VCaP (cell line): ENCODE measurements around the gene SPACA7.
"Not testable (repeated sequence)": the region's sequence is repeated elsewhere in the genome, so short reads cannot be mapped to it uniquely, and the experiment has no call there.

Source experiments
- H3K27ac ChIP-seq: fragments of 450-650 bp; 2 replicates; pipeline ENCODE4 v1.5.1; 2017
- CTCF ChIP-seq: fragments of 450-650 bp; conservative IDR thresholded peaks from 2 replicates; pipeline ENCODE4 v1.5.1; 2017; ENCODE audit warnings: mild to moderate bottlenecking, moderate library complexity

The SPACA7 gene

GRCh38 chr13:112363867-112364528 is 12.2 kb upstream of the SPACA7 start:
- H3K27ac ChIP-seq, result no peak overlapping the region
- no peak for TF ChIP-seq CTCF

- TF ChIP-seq CTCF, result no peak
- H3K27ac ChIP-seq, result no peak overlapping the region
These were observed 9.1 kb upstream of the SPACA7 start for GRCh38 chr13:112366907-112367646.

GRCh38 chr13:112368883-112369282 is 7.3 kb upstream of the SPACA7 start:
- no peak for TF ChIP-seq CTCF
- H3K27ac ChIP-seq, result no peak overlapping the region

GRCh38 chr13:112370311-112370710 is 5.8 kb upstream of the SPACA7 start:
- no peak overlapping the region for H3K27ac ChIP-seq

GRCh38 chr13:112374271-112374670 is 1.9 kb upstream of the SPACA7 start:
- H3K27ac ChIP-seq, result no peak overlapping the region
- no peak for TF ChIP-seq CTCF

More at GRCh38 chr13:112370311-112370710, 5.8 kb upstream of the SPACA7 start:
- no peak for TF ChIP-seq CTCF

GRCh38 chr13:112391746-112392145 is 15.6 kb downstream of the SPACA7 start:
- no peak for TF ChIP-seq CTCF
- H3K27ac ChIP-seq, result no peak overlapping the region

- no peak overlapping the region for H3K27ac ChIP-seq
- TF ChIP-seq CTCF, result no peak
These were observed 16.6 kb downstream of the SPACA7 start for GRCh38 chr13:112392719-112393118.

- H3K27ac ChIP-seq, result not testable (repeated sequence)
These were observed 18.9 kb downstream of the SPACA7 start for GRCh38 chr13:112395022-112395421.

GRCh38 chr13:112395941-112396340 is 19.8 kb downstream of the SPACA7 start:
- not testable (repeated sequence) for H3K27ac ChIP-seq
